ENCODE results near the gene MEGF6.

- TF ChIP-seq POLR2A (IDR thresholded peaks at IDR 0.05) (no peak), CTCF (IDR thresholded peaks at IDR 0.05) (no peak)
Observed at GRCh38 chr1:3533067-3534048, 78.0 kb downstream of the MEGF6 start.

All from right lobe of liver (tissue), 4 donors.